ENCODE data around the gene ANK3. TPM values are rescaled to one million over a fixed set of nuclear protein-coding genes. Genes with fewer than 3 reads are reported as not detected.

The ANK3 gene
- total RNA-seq (2014; rRNA removed; shearing (Covaris generic)): 0.53 and 0.58 TPM in 2 replicates
- 0.17 and 1.1 TPM in 2 replicates for polyA plus RNA-seq (2015; cell fraction: cytosol; rRNA removed)
- polyA plus RNA-seq (2015; cell fraction: nucleus; rRNA removed): 1.1 and 1.4 TPM in 2 replicates

DNA sequence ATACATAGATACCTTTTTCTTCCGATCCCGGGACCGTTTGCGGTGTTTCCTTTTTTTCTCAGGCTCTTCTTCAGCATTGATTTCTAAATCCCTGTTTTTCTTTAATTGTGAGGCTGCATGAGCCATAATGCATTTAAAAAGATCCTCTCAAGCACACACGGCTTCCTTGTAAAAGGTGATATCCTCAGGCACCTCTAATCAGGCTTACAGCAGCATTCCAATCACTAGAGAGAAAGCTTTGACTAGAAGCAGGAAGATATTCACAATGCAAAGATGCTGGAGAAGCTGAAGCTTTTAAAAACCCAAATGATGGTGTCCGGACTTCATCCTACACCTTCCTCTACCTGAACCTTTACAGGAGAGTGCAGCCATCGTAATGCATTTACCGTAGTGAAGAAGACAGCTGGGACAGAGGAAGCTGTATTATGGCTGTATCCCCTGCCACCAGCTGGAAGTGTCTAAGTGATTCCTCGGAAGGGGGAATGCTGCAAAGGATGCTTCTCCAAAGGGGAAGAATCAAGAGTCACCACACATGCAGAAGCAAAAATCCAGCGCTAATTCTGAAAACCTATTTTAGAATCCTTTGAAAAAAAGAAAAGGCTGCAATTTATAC, at the start of gene ANK3:
Gene ANK3, minus strand, starts transcription at position 463 of the 613 bp plus-strand sequence. Its CDS starts 337 bp downstream, at position 126.
- DNase-seq (ENCODE audit: low read depth): no peak

DNA sequence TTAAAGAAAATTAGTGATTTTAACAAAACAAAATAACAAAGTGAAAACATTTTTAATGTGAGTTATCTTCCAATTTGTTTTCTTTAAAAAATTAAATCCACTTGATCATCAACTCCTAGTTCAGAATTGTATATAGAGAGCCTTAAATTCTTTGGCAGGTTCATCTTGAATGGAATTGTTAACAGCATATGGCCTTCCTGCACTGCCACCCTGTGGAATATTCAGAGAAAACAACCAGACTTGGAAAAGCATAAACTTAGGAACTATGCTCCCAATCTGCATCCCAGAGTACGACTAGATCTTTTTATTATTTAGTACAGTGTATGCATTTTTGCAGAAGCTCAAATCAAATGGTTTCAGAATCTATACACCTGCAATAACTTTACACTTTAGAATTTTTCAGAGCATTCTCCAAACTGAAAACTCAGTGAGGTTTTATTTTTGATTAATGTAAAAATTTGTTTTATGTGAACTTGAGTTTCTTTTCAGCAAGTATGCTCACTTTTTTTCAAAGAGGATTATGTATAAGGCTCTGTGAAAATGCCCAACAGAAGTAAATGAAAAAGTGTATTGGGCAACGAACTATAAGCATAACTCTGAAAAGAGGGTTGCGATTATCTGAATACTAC, 44.9 kb upstream of the ANK3 start:
- peak; percentile 57 for DNase-seq (ENCODE audit: low read depth)

DNA sequence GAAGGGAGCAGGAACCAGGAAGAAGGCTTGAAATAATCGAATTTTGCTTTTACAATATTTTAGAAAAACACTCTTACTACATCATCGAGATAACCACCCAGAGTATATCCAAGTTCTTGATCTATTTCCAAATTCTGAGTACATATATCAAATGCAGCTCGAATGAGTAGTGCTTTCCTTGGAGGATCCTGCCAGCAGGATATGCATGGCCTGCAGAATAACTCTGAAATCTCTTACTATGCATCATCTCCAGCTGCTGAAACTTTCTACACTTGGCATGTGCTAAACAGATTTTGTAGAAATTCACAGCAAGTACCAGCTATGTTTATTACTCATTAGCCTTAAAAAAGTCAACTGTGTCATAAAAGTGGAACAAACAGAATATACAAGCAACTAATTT, 44.0 kb upstream of the ANK3 start:
- DNase-seq (ENCODE audit: low read depth): peak; percentile 39

DNA sequence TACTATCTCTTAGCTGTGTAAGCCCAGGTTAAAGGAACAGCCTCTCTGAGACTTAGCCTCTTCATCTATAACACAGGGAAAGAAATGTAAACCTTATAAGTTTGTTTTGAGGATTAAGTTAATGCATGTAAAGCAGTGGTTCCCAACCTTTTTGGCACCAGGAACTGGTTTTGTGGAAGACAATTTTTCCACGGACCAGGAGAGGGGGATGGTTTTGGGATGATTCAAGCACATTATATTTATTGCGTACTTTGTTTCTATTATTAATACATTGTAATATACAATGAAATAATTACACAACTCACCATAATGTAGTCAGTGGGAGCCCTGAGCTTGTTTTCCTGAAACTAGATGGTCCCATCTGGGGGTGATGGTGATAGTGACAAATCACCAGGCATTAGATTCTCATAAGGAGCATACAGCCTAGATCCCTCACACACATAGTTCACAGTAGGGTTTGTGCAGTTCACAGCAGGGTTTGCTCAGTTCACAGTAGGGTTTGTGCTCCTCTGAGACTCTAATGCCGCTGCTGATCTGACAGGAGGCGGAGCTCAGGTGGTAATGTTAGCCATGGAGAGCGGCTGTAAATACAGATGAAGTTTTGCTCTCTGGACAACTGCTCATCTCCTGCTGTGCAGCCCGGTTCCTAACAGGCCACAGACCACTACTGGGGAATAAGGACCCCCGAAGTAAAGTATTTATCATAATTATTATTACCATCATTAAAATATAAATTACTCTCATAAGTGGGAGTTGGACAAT, 41.3 kb upstream of the ANK3 start:
- DNase-seq (ENCODE audit: low read depth): no peak

DNA sequence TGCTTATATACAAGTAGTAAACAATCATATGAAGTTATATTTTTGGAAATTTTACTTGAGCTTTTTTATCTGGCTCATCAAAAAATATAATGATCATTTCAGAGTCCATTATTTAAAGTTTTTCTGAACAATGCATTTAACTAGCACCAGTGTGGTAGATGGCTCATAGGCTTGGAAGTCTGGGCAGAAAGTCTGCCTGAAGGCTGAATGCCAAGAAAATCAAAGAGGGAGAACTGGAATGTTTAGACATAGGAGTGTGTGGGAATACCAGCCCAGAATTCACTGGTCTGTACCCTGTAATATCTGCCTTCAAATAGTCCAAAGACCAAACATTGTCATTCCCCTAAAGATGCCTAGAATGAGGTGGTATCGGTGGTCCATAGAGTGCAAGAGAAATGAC, 40.3 kb upstream of the ANK3 start:
- DNase-seq (ENCODE audit: low read depth): peak; percentile 65

DNA sequence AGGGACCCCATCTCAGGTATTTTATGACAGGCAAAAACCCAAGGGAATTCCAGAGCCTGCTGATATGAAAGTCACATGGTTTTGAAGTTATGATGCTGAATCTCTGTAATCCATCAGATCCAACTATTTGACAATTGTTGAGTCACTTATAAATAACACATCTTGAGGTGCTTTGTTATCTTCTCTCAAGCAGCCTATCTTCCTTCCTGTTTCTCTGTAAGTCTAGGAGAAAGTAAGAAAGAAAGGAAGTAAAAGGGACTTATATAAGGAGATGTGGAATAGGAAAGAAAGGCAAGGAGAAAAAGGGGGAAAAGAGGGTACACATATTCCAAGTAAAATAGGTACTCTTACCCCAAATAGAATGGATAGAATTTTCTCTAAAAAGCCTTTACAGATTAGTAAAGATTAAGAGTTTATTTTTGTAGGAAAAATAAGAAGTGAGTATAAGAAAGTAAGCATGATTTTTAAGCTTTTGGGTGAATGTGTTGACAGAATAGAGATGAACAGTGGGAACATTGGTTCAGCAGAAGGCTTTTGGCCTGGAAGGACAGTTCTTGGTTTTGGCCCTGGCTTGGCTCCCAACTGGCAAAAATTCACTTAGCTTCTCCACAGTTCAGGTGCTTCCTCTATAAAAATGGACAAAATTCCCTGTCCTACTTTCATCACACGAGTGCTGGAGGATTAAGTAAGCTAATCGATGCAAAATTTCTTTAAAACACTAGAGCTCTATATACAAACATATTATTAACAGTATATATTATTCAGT, 39.6 kb upstream of the ANK3 start:
- no peak for DNase-seq (ENCODE audit: low read depth)

DNA sequence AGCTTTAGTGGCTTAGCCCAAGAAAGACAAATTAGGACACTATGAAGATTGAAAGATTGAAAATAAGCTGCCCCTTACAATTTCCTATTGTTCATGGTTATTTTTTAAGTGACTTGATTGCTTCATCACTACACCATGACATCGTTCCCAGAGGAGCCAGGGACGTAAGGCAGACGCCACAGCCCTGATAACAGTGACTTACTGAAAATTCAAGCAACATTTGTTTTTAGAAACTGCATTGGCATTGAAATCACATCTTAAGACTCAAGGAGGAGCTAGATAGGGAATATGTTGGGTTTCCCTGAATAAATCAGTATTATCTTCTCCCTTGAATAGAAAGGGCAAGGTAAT, 38.7 kb upstream of the ANK3 start:
- DNase-seq (ENCODE audit: low read depth): no peak

DNA sequence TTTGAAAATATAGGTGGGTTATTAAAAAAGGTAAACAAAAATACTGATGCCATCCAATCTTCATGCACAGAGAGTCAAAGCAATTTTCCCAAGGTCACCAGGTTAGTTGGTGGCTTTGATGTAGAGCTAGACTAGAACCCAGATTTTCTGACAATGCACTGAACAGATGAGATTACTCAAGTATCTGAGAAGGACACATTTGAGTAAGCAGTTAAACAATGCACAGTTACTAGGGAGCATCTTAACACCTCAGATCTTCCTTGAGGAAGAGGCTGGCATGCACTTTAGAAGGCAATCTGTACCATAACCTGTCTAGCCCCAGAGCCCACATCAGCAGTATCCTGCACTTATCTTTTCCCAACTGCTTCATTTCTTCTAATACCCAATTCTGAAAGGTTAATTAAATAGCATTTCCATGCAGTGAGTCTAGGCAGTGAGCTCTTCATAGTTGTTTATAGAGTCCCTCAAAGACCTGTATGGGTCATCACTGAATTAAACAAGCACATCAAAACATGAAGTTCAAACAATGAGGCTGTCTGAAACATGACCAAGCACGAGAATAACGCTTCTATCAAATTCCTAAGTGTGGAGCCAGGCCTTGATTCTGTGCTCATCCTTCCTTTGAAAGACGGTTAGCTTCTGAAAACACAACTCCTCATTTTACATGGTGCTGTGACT, 38.2 kb upstream of the ANK3 start:
- DNase-seq (ENCODE audit: low read depth): no peak

DNA sequence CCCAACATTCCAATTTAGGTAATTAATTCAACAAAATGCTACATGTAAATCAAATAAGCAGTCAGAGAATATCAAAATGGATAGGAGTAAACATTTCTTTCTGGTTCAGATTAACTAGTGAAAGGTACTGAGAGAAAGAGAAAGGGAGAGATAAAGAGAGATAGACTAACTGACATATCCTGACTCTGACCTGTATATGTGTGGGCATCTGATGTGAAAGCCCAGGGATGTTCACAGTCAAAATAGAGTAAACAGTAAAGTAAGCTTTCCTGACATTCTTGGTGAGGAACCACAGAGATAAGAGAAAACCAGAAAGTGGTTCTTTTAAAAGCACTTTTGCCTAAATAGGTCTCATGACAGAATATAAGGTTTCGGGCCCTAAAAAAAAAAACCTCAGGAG, 37.5 kb upstream of the ANK3 start:
- DNase-seq (ENCODE audit: low read depth): peak; percentile 4

DNA sequence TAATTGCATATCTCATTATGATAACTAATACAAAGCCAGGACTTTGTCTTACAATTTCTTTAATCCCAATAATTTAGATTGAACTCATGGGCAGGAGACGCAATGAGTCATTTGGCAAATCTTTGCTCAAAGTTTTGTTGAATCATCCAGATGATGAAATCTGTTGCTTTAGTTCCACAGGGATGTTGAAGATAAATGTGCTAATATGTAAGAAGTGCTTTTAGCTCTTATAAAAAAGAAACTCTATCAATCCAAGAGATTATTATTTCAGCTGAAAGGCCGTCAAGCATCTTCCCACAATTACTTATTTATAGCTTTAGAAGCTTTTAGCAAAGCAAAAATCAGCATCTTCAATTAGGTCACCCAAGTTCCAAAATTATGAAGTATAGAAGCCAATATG, 36.8 kb upstream of the ANK3 start:
- peak; percentile 86 for DNase-seq (ENCODE audit: low read depth)

DNA sequence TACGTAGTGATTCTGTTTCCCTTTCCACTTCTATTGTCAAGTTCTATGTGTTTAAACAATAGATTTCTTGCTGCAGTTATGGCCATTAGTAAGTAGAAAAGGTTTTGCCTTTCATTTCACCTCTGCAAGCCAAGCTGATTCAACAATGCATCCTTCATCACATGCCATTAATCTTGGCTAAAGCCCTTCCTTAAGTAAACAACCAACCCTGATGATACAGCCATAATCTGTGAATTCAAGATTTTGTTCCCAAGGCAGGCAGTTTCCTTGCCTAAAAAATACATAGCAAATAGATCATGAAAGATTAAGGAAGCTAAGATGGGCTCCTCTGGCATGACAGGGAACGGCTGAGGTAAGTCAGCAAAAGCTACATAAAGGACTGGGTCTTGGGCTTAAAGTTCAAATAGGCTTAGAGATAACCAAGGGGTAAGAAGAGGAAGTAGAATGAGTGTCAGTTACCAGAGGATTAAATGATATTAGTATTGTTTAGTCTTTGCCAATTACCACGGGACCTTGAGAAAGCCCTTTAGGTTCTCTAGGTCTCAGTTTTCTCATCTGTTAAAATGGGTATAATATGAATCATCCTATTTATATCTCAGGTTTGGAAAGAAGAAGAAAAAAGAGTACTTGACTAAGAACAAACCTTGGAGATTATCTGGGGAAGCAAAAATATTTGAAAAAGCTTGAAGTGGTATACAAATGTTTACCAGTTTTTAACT, 35.9 kb upstream of the ANK3 start:
- peak; percentile 68 for DNase-seq (ENCODE audit: low read depth)

DNA sequence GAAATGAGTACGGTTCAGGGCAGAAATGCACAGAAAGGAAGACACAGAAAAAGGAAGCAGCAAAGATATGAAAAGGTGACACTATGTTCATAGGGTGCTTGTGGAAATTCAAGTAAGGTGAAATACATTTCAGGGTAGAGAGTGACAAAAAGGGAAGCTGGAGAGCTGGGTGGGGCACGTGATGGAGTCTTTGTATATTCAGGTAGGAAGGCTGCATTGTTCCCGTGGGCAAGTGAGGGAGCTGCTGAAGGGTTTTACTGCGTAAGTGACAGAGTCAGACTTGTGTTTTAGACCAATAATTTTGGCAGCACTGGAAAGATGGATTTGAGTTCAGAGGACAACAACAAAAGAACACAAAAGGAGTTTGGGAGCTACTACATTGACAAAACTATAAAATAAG, 35.3 kb upstream of the ANK3 start:
- no peak for DNase-seq (ENCODE audit: low read depth)

DNA sequence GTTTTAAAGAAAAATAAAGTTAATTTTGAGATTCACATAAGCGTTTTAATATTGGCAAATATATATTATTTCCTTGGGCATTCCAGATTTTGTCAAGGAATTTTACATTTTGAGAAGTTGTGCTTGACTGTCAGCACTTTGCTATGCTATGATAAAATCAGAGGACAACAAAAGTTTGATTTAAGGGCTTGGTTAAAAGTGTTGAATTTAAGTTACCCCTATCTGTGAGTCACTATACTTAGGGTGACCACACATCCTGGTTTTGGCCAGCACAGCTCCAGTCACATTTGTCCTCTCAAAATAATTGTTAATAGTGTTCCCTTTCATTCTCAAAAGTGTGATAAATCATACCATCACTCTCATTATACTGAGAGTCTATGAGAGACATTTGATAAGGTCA, 34.2 kb upstream of the ANK3 start:
- DNase-seq (ENCODE audit: low read depth): peak; percentile 66

DNA sequence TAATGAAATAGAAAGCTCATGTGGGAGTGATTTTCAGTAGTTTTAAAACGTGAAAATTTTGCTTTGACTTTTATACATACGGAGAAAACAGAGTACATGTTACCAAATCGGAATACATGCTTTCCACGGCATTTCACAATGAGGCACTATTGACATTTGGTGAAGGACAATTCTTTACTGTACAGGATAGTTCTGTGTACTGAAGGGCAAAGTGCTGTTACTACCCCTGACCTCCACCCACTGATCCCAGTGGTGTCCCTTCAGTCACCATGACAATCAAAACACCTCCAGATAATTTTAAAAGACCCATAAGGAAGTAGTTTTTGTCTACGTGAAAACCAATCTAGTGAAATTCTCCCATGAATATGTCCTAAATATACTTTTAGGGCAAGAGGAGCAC, 33.1 kb upstream of the ANK3 start:
- DNase-seq (ENCODE audit: low read depth): no peak

DNA sequence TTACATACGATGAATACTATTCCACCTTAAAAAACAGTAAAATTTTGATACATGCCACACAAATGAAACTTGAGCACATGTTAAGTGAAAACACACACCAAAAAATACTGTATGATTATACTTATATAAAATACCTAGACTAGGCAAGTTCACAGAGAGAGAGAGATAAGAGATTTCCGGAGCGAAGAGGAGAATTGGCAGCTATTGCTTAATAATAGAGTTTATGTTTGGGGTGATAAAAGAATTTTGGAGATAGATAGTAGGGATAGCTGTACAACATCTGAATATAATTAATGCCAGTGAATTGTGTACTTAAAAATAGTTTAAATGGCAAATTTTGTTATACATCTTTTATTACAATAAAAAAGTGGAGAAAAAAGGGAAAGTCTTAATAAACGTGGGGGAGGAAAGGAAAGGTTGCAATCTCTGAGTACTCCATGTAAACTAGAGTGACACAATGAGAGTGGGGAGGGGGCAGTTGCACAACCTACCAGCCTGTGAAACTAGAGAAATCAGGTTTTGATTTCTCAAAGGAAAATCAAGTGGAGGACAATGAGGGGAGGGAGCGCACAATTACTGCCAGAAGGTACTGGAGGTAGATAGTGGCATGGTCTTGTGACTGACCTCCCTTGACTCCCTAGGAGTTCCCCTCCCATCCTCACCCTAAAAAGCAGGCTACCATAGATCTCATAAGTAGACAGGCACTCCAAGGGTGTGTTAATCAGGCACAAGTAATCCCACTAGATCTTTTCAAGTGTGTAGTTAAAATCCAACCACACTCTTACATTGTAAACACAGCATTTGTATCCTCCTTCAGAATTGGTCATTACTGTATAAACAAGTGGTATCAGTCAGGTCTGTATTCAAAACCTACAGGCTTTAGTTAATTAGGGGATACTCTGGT, 31.6 kb upstream of the ANK3 start:
- DNase-seq (ENCODE audit: low read depth): no peak

DNA sequence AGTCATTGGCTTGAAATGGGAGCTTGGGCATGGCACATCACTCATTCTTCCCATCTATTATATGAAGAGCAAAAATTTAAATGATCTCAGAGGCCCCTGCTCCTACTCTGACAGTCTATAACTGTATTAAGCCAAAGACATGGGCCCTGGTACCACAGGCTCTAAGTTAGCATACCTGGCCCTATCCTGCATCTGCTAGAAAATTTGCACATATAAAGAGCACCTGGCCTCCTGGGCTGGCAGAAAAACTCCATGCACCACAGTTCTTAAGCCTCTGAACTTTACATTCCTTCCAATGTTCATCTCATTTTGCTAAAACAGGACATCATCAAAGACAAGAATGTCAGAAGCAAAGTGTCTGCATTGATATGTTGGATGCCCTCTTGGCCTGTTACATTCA, 29.6 kb upstream of the ANK3 start:
- no peak for DNase-seq (ENCODE audit: low read depth)

DNA sequence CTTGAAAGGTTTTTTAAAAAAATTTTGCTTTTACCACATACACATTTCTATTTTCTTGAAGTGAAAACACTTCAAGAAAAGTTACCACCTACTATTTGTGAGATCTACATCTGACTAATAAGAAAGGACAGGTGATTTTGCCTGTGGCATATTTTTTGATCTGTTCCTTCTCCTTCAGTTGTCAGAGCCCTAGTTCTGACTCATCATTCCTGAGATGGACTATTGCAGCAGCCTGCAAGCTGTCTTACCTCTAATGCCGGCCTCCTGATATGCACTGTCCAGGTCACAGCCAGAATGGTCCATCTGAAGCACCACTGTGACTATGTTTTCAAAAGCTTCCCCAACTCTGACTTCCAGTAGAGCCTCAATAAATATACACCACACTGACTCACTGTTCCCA, 28.2 kb upstream of the ANK3 start:
- no peak for DNase-seq (ENCODE audit: low read depth)

DNA sequence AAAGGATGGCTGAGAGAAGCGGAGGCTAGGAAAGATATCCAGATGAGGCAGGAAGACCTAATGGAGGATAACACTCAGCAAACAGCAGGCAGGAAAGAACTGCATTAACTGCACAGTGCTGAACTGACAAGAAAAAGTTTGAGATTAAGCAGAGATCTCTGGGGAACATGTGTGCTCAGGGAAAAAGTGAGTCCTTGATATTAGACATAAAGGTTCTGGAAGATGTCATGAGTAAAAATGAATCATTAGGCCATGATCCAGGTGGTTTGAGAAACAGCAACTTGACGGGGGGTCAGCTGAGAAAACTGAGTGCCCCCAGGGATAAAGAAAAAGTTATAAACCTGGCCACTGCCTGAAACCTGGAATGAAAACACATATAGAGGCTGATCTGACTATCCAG, 27.3 kb upstream of the ANK3 start:
- no peak for DNase-seq (ENCODE audit: low read depth)

DNA sequence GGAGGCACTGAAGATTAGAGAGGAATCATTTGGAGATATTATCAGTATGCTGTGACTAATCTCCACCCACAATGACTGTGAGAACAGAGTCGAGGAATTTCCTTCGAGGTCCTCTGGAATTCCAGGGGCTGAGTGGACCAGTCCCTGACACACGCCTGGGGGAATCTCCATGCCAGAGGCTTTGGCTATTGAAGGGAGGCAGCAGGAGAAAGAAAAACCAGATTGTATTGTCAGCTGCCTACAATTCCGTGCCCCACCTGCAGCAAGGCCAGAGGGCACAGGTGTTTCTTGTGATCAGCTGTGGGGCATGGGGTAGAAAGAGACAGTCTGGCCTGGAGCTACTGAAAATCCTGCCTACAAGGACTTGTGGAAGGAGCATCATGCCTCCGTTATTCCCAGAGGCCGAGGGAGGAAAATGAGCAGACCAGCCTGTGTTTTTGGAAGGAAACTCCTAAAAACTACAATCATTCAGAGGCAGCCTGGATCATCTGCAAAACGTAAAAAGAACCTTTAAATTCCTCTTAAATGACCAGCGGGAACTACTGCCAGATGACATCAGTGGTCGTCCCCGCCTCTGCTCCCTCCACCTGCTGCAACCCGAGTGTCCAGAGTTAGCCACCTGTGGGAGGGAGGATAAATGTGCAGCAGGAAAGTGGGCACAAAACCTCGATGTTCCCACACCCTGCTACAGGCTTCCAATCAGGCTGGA, 25.4 kb upstream of the ANK3 start:
- DNase-seq (ENCODE audit: low read depth): peak; percentile 88
